GM19351 (cell line): ENCODE measurements around the gene PAGE5.

Experiments
- ATAC-seq: cut with Tn5 transposase; IDR thresholded peaks from one replicate; pipeline ENCODE4 v1.9.1; 2021; ENCODE audit warnings: mild to moderate bottlenecking, moderate library complexity; ENCODE audit not compliant: unreplicated experiment

PAGE5 gene, protein sequence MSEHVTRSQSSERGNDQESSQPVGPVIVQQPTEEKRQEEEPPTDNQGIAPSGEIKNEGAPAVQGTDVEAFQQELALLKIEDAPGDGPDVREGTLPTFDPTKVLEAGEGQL

DNA sequence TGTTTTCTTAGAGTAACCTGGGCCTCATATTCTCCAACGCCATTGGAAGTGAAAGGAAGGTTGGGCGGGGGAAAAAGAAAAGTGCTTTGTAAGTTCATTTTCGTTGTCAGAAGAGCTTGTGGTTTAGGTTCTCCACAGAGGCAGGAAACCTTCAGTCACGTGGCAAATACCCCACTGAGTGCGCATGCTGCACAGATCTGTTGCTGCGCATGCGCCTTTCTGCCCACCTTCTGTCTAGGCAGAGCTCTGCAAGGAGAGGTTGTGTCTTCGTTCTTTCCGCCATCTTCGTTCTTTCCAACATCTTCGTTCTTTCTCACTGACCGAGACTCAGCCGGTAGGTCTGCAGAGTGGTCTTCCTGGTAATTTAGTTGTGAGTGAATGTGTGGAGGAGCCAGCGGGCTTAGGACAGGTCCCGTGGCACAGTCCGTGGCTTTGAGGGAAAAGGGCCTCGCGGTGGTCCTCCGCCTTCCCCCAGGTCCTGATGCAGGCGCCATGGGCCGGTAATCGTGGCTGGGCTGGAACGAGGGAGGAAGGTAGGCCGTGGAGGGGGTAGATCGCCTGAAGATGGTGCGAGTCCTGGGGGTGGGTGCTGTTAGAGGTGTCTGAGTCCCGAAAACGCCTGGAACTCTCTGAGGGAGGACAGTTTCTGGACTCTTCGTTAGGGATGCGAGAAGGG, at the start of gene PAGE5:
PAGE5 (plus strand) TSS at position 228 of the 676 bp plus-strand sequence. CDS start 1,037 bp downstream, outside the sequence.
- ATAC-seq, result no peak

DNA sequence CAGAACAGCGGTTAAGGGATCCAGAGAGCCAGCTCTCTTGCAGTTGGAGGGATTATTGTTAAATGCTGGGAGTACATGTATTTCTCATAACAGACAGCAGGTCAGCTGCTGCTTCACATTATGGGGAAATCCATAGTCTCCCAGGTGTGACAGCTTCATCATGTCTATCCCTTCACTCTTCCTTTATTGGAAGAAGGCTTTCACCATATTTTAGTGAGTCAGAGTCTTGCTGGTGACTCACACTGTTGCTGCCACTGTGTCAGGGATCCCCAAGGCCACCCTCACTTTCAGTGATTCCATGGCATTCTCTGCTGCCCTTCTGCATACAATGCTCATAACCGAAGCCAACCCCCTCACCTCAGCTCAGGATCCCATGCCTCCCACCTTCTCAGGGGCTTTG, 32.9 kb upstream of the PAGE5 start:
- no peak for ATAC-seq

DNA sequence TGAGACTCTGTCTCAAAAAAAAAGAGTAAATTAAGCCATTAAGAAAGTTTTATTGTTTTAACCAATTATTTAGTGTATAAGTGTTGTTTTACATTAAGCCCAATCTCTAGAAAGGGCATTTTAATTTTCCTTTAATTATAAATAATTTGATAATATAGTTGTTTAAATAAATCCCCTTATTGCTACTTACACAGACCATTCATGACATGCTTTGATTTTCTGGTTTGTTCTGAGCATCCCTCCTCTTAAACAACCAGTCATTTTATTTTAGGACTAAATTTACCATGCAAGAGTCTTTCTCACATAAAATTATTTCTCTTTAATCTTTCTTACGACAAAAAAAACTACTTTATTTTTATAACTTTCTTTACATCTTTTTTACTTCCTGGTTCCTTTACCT, 23.5 kb upstream of the PAGE5 start:
- ATAC-seq, result no peak

DNA sequence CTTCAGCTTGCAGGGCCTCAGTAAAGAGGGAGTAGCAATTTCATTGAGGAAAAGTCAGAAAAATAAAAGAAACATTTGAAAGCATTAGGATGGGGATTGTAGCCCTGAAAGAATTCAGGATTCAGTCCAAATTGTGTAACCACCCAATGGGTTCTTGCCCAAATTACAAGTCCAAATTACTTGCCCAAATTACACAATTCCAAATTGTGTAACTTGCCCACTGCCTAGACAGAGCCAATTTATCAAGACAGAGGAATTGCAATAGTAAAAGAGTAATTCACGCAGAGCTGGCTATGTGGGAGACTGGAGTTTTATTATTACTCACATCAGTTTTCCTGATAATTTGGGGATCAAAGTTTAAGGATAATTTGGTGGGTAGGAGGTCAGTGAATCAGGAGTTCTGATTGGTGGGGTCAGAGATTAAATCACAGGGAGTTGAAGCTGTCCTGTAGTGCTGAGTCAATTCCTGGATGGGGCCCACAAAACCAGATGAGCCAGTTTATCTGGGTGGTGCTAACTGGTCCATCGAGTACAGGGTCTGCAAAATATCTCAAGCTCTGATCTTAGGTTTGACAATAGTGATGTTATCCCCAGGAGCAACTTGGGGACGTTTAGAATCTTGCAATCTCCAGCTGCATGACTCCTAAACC, 18.1 kb upstream of the PAGE5 start:
- no peak for ATAC-seq

DNA sequence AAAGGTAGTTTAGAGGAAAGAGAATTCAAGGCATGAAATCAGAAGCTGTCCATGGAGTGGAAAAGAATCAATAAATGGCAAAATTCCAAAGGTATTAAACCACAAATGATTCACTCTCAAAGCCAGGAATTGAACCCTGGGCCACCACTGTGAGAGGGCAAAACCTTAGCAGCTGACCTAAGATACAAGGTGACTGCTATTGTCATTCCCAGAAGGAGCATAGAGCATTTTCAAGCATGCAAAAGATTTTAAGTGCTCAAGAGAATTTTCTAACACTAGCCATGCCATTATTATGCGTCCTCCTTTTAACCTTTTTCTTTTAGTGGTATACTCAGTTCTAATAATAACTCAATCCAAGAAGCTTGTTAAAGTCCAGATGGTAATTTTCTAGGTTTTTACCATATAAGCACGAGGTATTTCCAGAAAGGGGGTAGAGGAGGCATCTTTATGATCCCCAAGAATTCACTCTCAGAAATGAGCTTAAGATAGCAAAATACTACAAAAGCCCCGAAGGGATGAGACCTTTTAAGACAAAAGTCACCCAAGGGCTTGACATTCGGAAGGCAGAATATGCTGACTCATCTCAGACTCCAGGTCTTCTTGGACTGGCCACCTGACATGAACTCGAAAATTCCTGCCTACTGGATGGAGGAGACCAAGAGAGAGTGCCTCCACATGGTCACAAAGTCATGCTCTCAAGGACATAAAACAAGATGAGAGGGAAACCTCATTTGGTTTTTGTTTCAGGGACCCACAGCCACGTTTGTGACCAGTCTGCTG, 13.8 kb upstream of the PAGE5 start:
- no peak for ATAC-seq

DNA sequence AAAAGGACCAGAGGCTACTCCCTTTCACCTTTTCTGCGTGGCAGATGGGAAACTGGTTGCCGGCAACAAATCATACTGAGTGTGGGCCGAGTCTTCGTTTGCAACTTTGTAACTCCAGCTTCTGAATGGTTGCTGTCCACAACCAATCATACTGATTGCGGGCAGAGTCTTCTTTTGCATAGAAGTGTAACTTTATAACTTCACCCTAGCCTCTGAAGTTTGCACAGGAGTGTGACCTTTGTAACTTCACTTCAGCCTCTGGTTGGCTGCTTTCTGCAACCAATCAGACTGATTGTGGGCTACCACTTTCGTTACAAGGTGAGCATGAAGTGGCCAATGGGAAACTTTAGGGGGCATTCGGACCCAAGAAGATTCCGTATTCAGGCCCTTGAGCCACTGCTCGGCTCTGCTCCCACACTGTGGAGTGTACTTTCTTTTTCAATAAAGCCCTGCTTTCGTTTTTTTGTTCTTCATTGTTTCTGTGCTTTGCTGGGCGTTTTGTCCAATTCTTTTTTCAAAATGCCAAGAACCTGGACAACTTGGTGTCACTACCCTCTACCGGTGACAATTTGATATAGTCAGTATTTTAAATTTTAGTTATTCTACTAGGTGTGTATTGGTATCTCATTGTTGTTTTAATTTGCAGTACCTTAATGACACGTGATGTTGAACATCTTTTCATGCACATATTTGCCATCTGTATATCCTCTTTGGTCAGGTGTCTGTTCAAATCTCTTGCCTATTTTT, 9.0 kb upstream of the PAGE5 start:
- ATAC-seq, result no peak

DNA sequence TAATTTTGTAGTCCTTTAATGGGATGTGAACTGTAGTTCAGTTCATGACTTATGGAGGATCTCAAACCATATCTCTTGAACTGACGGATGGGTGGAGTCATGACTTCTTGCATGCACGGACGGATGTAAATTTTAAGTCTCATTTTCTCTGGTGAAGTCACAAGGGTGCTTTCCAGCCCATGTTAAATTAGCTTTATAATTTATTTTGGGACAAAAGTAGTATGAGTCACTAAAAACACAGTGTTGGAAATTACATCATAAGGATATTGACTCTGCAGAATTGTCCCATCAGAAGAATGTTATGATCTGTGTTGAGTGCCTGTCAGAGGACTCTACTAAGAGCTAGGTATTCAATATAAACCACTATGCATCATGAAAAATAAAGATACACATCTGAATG, 6.8 kb upstream of the PAGE5 start:
- ATAC-seq, result no peak

DNA sequence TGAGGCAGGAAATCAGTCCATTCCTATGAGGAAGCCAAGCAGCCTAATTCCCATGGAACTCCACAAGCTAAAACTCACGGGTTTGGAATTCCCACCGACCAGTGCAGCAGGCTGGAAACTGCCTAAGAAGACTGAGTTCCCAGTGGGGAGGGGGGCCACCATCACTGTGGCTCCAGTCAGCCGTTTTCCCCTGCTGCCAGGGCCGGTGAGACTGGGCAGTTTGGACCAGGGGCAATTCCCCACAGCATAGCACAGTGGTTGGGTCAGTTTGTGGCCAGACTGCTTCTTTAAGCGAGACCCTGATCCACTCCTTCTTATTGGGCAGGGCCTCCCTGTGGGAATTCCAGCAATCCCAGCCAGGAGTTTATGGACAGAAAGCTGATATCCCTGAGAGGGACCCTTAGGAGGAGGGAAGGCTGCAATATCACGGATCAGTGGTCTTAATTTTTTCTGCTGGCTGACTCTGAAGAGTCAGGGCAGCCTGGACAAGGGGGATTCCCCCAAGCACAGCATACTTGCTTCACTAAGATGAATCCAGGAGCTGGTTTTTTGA, 20.7 kb downstream of the PAGE5 start:
- no peak for ATAC-seq

DNA sequence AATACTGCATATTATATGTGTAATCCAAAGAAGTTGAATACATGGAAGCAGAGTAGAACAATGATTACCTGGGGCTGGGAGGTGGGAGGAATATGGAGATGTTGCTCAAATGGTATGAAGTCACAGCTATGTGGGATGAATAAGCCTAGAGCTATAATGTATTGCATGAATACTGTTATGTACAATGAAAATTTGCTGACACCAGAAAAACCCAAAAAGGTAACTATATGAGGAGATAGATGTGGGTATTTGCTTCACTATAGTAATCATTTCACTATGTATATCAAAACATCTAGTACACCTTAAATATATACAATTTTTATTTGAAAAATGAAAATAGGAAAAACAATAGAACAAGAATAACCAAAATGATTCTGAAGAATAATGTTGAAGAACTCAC, 33.4 kb downstream of the PAGE5 start:
- no peak for ATAC-seq

DNA sequence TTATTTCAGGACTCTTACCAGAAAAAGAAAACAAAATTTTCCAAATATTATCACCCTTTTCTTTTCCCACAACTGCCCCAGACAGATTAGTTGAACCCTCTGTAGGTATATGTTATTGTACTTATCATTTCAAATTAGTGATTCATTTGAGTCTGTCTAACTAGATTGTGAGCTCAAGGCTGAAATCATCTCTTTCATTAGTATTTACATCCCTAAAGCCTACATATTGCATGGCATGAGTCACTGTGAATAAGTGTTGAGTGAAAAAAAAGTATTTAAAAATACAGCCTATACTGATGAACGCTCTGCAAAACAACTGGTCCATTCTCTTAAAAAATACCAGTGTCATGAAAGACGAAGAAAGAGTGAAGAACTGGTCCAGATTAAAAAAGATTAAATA, 40.7 kb downstream of the PAGE5 start:
- ATAC-seq, result no peak

DNA sequence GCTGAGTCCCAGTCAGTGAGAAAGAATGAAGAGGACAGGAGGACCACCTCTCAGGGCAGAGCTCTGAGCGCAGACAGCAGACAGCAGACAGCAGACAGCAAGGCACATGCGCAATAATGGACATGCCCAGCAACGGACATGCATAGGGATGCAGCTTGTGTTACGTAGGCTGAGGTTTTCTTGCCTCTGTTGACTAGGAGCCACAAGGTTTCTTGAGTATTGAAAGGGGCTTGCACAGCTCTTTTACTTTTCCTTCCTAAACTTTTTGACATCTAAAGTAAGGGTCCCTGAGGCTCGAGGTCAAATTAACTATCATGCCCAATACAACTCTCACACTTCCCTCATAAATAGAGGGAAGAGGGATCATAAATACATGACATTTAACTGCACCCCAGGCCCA, 44.7 kb downstream of the PAGE5 start, which contains the start of gene PAGE3:
PAGE3 (minus strand) TSS at position 101 of the 400 bp plus-strand sequence. CDS start 1,013 bp downstream, outside the sequence.
- ATAC-seq, result no peak
